ENCODE results near the gene CTH.
"Not testable (repeated sequence)": the region's sequence is repeated elsewhere in the genome, so short reads cannot be mapped to it uniquely, and the experiment has no call there.

Gene CTH

DNA sequence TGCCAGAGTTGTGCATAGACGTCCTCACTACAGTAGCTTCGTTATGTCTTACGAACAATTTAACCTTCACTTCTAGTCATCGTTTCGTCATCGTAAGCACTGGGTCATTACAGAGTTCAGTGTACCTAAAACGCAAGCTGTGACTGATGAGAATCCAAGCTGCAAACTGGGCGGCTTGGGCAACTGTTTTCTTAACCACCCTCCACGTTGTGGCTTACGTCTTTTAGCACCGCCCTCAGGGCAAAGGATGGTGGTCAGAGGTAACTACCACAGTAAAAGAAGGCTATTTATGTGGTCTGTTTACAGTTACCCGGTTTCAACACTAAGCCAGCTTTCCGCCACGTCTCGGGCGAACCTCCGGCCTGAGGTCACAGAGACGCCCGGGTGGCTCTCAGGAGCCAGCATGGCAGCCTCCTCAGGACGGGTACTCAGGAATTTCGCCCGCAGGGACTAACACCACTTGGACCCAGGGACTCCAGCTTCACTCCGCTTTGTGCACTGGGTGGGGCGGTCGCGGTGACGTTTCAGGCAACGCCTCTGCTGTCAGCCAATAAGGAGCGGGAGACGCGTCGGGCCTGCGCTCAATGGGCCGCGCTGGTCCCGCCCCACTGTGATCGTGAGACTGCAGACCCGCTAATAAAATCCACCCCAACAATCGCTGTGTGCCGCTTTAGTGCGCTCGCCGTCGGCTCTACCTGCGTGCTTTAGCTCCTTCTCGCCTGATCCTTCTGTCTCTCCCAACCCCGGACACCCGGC is at the start of gene CTH:
TSS of gene CTH (plus strand) at position 665 of the 756 bp plus-strand sequence. CDS start 148 bp downstream, outside the sequence.
- DNase-seq (ENCODE audit: low spot score), result peak; percentile 98

DNA sequence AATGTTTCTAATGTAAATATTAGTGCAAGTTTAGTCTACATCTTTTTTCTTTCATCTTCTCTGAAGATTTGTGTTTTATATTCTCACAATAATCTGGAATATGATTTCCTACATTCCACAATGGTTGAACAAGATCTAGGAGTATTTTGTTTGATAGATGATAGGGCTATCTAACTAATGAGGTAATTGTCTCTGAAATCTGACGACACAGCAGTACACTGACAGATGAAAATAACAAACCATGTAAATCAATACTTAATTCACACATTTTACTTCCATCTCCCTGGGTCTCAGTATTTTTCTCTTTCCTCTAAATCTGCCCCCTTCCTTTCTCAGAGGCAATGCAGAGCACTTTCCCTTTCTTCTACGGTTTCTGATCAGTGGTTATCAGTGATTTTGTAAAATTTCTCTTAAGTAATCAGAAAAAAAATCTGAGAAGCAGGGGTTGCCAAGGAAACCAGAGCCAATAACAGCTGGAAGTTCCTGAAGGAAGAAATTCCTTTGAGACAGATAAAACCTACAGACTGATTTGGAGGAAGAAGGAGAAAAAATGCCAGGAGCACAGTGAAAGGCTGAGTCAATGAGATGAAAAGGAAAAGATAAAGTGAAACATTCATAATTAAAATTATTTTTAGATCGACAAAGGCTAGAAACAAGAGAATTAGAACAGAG is 49.2 kb upstream of the CTH start:
- DNase-seq (ENCODE audit: low spot score), result no peak

DNA sequence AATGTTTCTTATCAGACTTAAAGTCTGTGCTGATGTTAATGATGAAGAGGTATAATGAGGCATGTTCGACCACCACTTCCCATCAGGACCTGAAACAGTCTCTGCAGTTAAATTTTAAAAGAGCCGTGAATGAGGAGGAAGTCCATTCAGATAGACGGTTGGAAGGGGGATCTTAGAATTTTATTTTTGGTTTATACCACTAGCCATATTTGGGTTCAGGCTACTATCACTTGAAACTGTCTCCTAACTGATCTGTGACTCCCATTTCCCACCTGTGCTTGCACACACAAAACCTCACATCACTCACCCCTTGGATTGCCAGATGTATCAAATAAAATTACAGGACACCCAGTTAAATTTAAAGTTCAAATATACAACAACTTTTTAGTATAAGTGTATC is 46.6 kb upstream of the CTH start:
- DNase-seq (ENCODE audit: low spot score), result no peak

DNA sequence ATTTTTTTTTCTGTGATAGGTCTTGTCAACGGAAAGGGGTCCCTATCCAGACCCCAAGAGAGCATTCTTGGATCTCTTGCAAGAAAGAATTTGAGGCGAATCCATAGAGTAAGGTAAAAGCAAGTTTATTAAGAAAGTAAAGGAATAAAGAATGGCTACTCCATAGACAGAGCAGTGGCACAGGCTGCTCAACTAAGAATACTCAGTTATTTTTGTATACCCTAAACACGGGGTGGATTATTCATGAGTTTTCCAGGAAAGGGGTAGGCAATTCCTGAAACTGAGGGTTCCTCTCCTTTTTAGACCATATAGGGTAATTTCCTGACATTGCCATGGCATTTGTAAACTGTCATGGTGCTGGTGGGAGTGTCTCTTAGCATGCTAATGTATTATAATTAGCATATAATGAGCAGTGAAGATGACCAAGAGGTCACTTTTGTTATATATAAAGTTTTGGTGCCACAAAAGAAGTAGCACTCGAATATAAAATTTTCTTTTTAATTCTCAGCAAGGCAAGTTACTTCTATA is 44.6 kb upstream of the CTH start:
- not testable (repeated sequence) for DNase-seq (ENCODE audit: low spot score)

DNA sequence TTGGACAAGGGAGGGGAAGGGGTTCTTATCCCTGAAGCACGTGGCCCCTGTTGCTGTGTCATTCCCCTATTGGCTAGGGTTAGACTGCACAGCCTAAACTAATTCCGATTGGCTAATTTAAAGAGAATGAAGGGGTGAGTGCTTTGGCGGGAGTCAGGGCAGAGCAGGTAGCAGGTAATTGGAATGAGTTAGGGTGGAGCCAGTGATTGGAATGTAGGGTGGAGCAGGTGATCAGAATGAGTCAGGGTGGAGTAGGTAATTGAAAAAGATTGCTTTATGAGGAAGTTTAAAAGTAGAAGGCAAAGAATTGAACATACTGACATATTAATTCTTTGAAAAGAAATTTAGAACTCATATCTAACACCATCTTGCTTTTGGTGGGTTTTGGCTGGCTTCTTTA is 44.1 kb upstream of the CTH start:
- DNase-seq (ENCODE audit: low spot score), result not testable (repeated sequence)

DNA sequence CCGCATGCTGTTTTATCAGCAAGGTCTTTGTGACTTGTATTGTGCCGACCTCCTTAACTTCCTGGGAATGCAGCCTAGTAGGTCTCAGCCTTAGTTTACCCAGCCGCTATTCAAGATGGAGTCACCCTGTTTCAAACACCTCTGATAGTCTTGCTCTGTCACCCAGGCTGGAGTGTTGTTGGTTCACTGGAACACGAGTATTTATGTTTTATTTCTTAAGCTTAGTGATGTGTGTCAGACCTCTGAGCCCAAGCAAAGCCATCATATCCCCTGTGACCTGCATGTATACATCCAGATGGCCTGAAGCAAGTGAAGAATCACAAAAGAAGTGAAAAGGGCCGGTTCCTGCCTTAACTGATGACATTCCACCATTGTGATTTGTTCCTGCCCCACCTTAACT is 43.7 kb upstream of the CTH start:
- DNase-seq (ENCODE audit: low spot score), result not testable (repeated sequence)

DNA sequence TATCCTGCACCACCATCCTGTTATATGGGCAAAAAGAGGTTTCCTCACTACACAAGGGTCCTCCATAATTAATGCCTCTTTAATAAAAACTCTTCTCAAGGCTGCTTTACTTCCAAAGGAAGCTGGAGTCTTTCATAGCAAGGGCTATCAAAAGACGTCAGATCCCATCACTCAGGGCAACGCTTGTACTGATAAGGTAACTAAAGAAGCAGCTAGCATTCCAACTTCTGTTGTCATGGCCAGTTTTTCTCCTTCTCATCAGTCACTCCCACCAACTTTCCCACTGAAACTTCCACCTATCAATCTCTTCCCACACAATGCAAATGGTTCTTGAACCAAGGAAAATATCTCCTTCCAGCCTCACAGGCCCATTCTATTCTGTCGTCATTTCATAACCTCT is 39.5 kb upstream of the CTH start:
- DNase-seq (ENCODE audit: low spot score), result not testable (repeated sequence)

DNA sequence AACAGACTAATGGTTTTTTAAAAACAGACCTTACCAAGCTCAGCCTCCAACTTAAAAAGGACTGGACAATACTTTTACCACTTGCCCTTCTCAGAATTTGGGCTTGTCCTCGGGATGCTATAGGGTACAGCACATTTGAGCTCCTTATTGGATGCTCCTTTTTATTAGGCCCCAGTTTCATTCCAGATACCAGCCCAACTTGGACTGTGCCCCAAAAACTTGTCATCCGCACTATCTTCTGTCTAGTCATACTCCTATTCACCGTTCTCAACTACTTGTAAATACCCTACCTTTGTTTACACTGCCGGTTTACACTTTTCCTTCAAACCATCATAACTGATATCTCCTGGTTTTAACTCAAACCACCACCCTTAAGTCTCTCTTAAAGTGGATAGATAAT is 38.6 kb upstream of the CTH start:
- DNase-seq (ENCODE audit: low spot score), result no peak

DNA sequence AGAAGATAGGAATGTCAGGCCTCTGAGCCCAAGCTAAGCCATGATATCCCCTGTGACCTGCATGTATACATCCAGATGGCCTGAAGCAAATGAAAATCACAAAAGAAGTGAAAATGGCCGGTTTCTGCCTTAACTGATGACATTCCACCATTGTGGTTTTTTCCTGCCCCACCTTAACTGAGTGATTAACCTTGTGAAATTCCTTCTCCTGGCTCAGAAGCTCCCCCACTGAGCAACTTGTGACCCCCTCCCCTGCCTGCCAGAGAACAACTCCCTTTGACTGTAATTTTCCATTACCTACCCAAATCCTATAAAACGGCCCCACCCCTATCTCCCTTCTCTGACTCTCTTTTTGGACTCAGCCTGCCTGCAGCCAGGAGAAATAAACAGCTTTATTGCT is 37.5 kb upstream of the CTH start:
- not testable (repeated sequence) for DNase-seq (ENCODE audit: low spot score)

DNA sequence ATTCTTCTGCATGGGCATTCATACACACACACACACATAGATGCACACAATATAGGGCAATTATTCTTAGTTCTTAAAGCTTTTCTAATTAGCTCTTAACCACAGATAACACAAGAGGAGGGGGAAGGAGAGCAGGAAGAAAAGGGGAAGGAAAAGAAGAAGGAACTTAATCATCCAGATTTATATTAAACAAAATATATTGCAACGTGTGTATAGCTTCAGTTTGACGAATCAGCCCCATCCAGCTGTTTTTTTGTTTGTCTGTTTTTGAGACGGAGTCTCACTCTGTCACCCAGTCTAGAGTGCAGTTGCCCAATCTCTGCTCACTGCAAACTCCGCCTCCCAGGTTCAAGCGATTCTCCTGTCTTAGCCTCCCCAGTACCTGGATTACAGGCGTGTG is 34.9 kb upstream of the CTH start:
- DNase-seq (ENCODE audit: low spot score), result no peak

DNA sequence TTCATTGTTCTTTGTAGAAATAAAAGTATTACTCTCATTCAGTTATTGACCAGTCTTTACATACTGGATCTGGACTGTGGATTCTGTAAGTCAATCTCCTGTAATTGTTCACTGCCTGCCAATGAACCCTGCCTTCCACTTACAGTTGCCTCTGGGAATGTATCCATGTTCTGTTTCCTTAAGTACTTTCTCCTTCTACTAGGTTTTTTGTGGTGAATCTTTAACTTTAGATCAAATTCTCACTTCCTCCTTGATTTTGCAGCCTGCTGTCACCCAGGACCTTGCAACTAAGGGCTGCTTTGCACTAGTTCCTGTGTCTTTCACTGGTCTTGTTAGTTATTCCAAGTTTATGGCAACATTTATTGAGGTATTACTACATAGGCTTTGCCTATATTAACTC is 28.4 kb upstream of the CTH start:
- DNase-seq (ENCODE audit: low spot score), result no peak

DNA sequence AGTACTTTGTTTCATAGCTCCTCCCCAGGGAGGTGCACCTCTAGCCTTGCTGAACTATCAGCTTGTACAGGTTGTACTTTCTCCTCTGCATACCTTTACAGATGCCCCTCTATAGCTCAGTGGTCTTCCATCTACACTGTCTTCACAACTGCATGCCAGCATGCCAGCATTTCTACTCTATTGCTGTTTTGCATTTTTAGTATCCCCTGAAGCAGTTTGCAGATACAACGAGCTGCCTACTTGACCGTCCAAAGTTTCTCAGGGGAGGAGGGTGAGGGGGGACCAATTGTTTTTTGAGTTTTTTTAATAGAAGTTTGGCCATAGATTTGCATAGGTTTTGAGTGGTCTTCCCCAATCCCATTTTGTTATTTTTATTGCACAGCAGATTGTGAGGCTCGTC is 27.6 kb upstream of the CTH start:
- no peak for DNase-seq (ENCODE audit: low spot score)

DNA sequence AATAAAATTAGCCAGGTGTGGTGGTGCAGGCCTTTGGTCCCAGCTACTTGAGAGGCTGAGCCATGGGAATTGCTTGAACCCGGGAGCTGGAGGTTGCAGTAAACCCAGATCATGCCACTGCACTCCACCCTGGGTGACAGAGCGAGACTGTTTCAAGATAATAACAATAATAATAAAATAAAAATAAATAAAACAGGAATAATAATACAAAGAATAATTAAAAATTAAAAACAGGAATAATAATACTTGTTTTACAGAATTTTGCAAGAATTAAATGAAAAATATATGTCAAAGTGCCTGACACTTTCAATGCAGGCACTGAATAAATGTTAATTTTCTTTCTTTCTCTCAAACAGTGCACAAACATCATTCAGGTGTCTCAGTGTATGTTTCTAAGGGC is 26.5 kb upstream of the CTH start:
- DNase-seq (ENCODE audit: low spot score), result no peak

DNA sequence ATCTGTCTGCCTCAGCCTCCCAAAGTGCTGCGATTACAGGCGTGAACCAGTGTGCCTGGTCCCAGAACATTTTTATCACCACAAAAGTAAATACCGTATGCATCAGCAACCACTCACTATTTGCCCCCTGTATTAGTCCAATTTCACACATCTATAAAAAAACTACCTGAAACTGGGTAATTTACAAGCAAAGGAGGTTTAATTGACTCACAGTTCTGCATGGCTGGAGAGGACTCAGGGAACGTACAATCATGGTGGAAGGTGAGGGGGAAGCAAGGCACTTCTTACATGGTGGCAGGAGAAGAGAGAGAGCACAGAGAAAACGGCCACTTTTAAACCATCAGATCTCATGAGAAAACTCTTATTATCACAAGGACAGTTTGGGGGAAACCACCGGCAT is 25.6 kb upstream of the CTH start:
- DNase-seq (ENCODE audit: low spot score), result no peak

DNA sequence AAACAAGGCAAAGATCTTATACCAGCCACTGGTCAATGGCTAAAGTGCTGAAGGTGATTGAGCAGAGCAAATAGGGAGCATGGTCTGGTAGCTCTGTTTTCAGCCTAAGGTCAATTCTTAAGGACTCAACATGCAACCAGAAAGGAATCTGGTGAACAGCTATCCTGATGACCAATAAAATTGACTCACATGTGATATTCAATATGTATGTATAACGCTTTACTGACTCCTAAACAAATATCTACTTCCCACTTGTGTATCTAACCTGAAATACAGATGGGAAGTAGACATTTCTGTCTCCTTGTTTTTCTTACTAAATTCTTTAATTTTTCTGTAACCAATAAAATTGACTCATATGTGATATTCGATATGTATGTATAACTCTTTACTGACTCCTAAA is 24.9 kb upstream of the CTH start:
- DNase-seq (ENCODE audit: low spot score), result no peak

DNA sequence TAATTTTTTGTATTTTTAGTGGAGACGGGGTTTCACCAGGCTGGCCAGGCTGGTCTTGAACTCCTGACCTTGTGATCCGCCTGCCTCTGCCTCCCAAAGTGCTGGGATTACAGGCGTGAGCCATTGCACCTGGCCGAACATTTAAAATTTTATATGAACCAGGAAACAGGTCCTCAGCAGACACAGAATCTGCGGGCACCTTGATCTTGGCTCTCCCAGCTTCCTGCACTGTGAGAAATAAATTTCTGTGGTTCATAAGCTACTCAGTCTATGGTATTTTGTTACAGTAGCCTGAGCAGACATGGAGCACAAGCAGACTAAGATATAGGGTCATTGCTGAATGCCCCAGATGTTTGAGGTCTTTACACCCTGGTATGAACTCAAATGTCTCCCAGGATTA is 23.6 kb upstream of the CTH start:
- DNase-seq (ENCODE audit: low spot score), result no peak

DNA sequence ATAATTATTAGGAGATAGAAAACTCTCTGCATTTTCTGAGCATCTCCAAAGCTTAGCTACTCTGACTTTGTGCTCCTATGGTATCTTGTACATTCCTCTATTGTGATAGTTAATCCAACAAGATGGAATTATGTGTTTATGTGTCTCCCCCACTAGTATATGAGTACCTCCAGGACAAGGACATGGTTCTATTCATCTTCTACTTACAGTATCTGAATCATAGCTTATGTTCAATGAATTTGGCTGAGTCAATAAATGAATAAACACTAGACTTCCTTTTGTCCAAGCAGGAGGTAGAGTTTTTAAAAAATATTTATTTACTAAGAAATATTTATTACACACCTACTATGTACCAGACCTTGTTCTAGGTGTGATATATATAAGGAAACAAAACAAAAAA is 18.4 kb upstream of the CTH start:
- no peak for DNase-seq (ENCODE audit: low spot score)

DNA sequence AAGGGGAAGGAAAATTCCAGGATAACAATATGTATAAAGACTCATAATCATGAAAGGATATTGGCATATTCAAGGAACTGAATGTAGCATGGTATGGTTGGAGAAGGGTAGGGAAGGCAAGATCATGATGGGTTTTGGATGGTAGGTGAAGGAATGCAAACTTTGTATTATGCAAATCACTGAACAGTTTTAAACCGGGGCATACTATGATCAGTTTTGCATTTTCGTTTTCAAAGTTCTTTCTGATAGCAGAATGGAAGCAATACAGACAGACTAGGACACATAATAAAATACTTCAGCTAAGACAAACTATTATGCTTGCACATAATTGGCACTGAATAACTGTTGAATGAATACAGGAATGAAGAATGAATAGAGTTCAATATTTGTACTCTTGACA is 14.5 kb upstream of the CTH start:
- no peak for DNase-seq (ENCODE audit: low spot score)

DNA sequence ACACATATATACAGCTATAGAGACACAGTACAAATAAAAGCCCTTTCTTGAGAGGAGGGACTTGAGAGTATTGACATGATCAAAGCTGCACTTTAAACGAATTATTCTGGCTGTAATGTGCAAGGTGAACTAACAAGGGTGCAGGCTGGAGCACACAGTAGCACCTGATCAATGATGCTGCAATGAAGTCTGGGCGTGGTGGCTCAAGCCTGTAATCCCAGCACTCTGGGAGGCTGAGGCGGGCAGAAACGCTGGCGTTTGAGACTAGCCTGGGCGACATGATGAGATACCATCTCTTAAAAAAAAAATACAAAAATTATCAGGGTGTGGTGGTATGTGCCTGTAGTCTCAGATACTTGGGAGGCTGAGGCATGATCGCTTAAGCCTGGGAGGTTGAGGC is 14.1 kb upstream of the CTH start:
- no peak for DNase-seq (ENCODE audit: low spot score)

DNA sequence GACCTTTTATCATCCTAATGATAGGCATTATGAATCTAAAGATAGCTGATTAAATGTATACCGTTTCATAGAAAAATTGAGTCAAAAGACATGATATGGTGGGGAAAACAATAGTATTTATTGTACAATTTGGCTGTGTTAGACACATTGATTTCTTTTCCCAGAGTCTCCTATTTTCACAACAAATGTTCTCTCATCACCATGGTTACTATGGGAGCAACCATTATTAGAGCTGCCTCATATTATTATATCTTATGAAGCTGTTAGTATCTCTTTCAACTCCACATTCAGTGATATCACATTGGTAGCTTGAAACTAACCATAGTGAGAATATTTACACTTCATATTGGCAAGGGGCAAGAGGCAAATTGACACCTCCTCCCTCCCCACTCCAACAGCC is 10.7 kb upstream of the CTH start:
- no peak for DNase-seq (ENCODE audit: low spot score)

DNA sequence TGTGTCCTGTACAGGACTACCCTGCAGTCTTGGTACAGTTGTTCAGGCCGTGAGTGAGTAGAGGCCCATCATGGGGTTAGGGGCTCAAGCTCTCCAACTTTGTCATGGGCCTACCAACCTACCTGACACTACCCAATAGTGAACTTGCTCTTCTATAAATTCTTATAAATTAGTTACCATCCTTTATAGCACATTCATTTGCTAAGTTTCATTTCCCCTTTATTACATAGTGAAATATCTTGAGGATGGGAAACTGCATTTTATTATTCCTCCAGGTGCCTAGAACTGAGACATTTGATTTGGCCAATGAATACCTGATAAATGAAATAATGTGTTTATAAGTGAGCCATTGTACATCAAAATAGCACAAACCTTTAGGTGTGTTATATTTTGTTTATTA is 9.1 kb upstream of the CTH start:
- DNase-seq (ENCODE audit: low spot score), result no peak

DNA sequence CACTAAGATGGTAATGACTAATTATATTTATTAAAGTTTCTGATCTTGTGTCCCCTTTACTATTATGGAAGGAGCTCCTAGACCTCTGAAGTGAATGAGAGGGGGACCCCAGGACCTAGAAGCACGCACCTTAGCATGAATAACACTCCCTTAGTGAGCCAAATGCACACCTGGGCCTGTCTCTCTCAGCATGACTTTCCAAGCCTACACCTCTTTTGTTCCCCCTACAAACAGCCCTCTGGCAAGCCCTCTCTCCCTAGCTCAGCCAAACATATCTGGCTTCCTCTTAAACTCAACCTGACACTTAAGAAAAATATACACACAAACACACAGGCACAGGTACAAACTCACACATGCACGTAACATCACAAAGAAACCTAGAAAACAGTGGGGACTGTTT is 7.3 kb upstream of the CTH start:
- DNase-seq (ENCODE audit: low spot score), result no peak

DNA sequence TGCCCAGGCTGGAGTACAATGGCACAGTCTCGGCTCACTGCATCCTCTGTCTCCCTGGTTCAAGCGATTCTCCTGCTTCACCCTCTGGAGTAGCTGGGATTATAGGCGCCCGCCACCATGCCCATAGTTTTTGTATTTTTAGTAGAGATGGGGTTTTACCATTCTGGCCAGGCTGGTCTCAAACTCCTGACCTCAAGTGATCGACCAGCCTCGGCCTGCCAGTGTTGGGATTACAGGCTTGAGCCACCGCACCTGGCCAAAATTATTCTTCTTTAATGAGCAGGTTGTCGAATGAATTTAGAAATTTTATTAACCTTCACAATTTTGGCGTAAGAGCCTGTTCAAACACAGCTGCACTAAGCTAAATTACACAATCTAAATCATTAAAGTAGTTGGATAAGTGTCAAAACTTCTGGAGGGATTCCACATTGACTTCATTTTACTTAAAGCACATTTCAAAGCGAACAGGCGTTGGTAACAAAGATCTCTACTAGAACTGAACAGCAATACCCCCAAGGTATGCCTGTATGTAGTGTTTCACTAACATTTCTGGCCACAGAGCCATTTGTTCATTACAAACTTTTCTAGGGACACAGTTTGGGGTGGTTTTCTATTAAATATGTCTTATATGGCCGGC is 5.2 kb upstream of the CTH start:
- DNase-seq (ENCODE audit: low spot score), result no peak
